ENCODE data around the gene COL5A1.

COL5A1 gene

DNA sequence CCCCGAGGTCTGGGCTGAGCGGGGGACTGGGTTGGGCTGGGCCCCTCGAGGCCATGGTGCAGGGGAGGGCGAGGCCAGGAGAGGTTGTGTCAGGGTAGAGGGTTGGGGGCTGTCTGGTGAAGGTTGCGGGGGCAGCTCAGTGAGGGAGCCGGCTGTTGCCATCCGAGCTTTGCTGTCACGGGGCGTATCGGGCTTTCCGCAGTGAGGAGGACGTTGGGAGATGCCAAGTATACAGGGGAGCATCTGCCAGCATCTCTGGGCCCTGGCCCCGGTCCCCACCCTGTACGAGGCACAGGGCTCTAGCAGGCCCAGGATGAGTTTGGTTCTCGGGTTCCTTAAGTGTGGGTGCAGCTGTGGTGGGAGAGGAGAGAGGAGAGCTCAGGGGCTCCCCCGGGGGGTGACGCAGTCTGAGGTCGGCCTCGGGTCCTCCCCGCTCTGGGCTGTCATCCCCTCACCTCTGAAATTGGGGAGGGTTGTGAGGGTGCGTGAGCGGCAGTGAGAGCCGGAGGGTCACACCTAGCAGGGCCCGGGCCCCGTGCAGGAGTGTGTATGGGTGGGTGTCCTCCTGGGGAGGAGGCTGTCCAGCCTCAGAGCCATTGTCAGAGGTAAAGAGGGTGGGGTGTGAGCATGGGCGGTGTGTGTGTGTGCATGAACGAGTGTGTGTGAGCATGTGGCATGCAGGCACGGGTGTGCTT is 87.3 kb downstream of the COL5A1 start:
- no peak for DNase-seq (ENCODE audit: low read depth)
- in situ Hi-C loops (cut with HindIII; ENCODE audit: low sequenced_read_pairs) = no loop called here
- no peak for TF ChIP-seq CTCF (IDR thresholded peaks at IDR 0.05; ENCODE audit: low read depth, low read length, missing control alignments)

GRCh38 chr9:134730011-134730760 is 88.6 kb downstream of the COL5A1 start:
- no peak for TF ChIP-seq CTCF (IDR thresholded peaks at IDR 0.05; ENCODE audit: low read depth, low read length, missing control alignments)
- no peak overlapping the region for H3K4me3 ChIP-seq (ENCODE audit: low read depth, low read length)
- DNase-seq (ENCODE audit: low read depth) = no peak
- in situ Hi-C loops (cut with HindIII; ENCODE audit: low sequenced_read_pairs) = no loop called here

More for the DNA sequence above, 87.3 kb downstream of the COL5A1 start:
- no peak overlapping the region for H3K4me3 ChIP-seq (ENCODE audit: low read depth, low read length)

DNA sequence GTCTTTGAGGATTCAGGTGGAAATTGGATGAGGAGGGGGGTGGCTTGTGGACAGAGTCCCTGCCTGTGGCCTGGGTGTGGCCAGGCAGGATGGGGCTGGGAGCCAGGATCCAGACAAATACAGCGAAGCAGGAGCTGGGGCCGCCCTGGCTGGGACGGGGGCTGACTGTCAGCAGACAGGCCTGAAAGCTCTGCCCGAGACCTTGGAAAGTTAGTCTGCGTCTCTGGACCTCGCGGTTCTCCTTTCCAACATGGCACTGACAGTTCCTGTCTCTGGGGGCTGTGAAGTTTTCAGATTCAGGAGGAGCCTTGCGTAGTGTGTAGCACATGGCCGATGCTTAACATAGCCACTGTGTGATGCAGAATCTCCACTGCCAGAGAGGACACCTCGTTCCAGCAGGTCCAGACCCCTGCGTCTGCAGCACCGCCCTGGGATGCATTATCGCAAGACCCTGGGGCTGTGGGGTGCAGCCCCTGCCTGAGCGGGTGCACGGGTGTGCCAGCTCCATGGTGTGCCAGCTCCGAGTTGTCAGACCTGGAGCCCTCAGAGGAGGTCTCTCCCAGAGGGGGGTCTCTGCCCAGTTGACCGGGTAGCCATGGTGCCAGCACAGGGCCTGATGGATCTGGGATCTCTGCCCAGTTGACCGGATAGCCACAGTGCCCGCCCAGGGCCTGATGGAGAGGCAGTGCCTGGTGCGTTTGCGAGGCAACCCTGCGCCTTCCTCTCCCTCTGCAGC is 89.3 kb downstream of the COL5A1 start:
- in situ Hi-C loops (cut with HindIII; ENCODE audit: low sequenced_read_pairs) = no loop called here
- no peak for TF ChIP-seq CTCF (IDR thresholded peaks at IDR 0.05; ENCODE audit: low read depth, low read length, missing control alignments)
- H3K4me3 ChIP-seq (ENCODE audit: low read depth, low read length) = no peak overlapping the region
- DNase-seq (ENCODE audit: low read depth) = no peak

DNA sequence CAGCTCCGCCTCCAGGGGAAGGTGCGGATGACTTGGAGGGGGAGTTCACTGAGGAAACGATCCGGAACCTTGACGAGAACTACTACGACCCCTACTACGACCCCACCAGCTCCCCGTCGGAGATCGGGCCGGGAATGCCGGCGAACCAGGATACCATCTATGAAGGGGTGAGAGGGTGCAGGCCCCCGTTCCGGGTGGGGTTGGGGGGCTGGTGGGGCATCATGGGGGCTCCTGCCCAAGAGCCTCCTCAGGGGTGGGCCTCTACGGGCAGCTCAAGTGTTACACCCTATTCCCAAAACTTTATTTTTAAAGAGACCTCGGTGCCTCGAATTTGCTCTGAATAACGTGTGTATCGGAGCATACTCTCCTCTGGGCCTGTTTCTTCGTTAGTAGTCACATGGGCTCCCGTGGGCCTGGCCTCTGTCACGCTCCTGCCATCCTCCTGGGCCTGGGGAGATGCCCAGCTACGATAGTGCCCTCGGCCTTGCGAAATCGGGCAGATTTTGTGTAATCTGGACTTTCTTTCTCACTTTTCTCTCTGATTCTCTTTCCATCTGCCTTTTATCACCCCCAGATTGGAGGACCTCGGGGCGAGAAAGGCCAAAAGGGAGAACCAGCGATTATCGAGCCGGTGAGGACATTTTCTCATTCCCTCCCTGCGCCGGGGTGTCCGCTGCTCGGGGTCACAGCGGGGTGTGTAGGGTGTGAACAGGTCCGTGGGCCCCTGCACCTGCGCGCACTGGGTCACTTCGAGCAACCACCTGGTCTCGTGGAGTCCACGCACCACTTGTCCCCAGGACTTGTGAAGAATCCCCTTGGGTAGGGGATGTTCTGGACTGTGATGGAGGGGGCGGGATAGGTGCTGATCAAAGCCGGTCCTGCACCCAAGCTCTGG is 90.1 kb downstream of the COL5A1 start:
- in situ Hi-C loops (cut with HindIII; ENCODE audit: low sequenced_read_pairs) = no loop called here
- no peak for DNase-seq (ENCODE audit: low read depth)
- no peak overlapping the region for H3K4me3 ChIP-seq (ENCODE audit: low read depth, low read length)
- TF ChIP-seq CTCF (IDR thresholded peaks at IDR 0.05; ENCODE audit: low read depth, low read length, missing control alignments) = no peak

DNA sequence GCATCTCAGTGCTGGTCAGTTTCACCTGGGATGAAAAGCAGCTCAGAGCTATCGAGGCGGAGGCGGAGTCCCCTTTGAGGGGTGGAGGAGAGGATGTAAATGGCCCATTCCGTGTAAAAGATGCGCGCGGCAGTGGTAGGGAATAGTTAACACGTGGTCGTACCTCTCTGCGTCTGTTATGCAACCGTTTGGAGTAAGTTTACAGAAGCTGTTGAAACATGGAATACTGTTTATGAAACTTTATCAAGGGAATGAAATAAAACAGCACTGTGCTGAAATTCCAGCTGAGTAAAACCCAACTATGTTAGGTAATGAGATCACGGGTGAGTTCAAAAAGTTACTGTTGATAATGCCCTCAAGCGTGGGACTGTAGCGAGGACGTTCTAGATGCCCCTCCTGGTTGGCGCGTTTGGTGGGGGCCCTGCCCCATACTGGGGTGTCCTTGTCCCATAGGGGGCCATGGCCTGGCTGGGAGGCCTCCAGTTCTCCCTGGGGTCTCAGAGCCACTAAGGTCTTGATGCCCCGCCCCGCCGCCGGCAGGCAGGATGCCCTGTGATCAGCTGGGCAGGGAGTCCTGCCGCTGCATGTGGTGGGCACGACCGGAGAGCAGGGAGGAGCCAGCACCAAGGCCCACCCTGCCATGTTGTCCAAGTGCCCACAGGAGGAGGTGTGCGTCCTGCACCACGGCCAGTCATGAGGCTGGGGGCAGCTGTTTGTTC is 90.9 kb downstream of the COL5A1 start:
- in situ Hi-C loops (cut with HindIII; ENCODE audit: low sequenced_read_pairs) = no loop called here
- no peak for TF ChIP-seq CTCF (IDR thresholded peaks at IDR 0.05; ENCODE audit: low read depth, low read length, missing control alignments)
- no peak for DNase-seq (ENCODE audit: low read depth)
- H3K4me3 ChIP-seq (ENCODE audit: low read depth, low read length) = no peak overlapping the region

Data from astrocyte of the cerebellum (primary cell).